Adrenal gland (tissue), 12 donors: ENCODE data around the gene KIF26B. TPM values are rescaled to one million over a fixed set of nuclear protein-coding genes. Genes with fewer than 3 reads are reported as not detected.

Experiments used
- DNase-seq, 7 donors: peaks; one replicate each; pipeline ENCODE4 v3.0.0-alpha.2; 2019 to 2020
- H3K27ac ChIP-seq, 5 donors: fragments of 200-600 bp; sonication (generic) in 4 of 5; 1 replicate in 3 of 5; 2 replicates in 2 of 5; pipeline versions ENCODE4 v1.5.1 to v1.8.0; 2016 to 2020; ENCODE audit warnings: mild to moderate bottlenecking in 1 of 5
- H3K27me3 ChIP-seq: fragments of 200-600 bp; 2 replicates; pipeline ENCODE4 v1.8.0; 2021
- H3K36me3 ChIP-seq, 2 donors: fragments of 200-600 bp; replicated peaks in 1 of 2; 1 replicate in 1 of 2; 2 replicates in 1 of 2; pipeline versions ENCODE4 v1.5.1 to v1.8.0; 2018 to 2022
- H3K4me1 ChIP-seq, 2 donors: fragments of 200-600 bp; replicated peaks in 1 of 2; 1 replicate in 1 of 2; 2 replicates in 1 of 2; pipeline versions ENCODE4 v1.5.1 to v1.8.0; 2018 to 2021
- H3K4me3 ChIP-seq, 4 donors: fragments of 200-600 bp; sonication (generic) in 3 of 4; one replicate each; pipeline ENCODE4 v1.5.1; 2016 to 2018
- H3K9me3 ChIP-seq, 3 donors: fragments of 200-600 bp; sonication (generic) in 1 of 3; replicated peaks in 1 of 3; 1 replicate in 2 of 3; 2 replicates in 1 of 3; pipeline versions ENCODE4 v1.5.1 to v1.8.0; 2016 to 2021
- POLR2A ChIP-seq, 2 donors: fragments of 450-650 bp; IDR thresholded peaks; one replicate each; pipeline ENCODE4 v1.6.1; 2017; ENCODE audit warnings: antibody characterized with exemption in 2 of 2, mild to moderate bottlenecking in 2 of 2, moderate library complexity in 1 of 2
- WGBS, 4 donors: extraction: QIAGEN DNeasy Blood & Tissue Kit in 2 of 4; methylation state at CpG; one replicate each; pipeline versions ENCODE4 v1.1.5 to v1.1.7; 2013 to 2017; 5-methylcytosine and 5-hydroxymethylcytosine counted together
- intact Hi-C, 2 donors: fragments of 100-400 bp; cut with DNase I; formaldehyde crosslinking; loops; one replicate each; pipeline versions ENCODE4 v1.14.1 to v1.15.0; 2022 to 2023
- polyA plus RNA-seq, 3 donors: library from polyadenylated mRNA; stranded (reverse); fragments of 200-250 nt in 2 of 3; fragments of 350-450 nt in 1 of 3; fragmentation: Illumina TruSeq in 1 of 3; extraction: RNeasy Lipid Tissue Mini Kit (QIAGEN cat#74804) in 1 of 3; gene quantifications; one replicate each; pipeline ENCODE4 v1.2.3, GENCODE V29; 2013 to 2014
- total RNA-seq, 9 donors: library from RNA; depleted of rRNA in 4 of 9; stranded (reverse); fragments of >200 nt in 4 of 9; fragments of 120-200 nt in 1 of 9; fragmentation: NEBNext Ultra II Directional in 1 of 9; extraction: Animal tissue kit (Norgen Biotek cat#: 25700) in 1 of 9; gene quantifications; one replicate each; pipeline versions ENCODE4 v1.1.0 to v1.2.4, GENCODE V29; 2013 to 2023
- TF ChIP-seq, protein P1 (sequence below), 6 experiments: fragments of 450-650 bp in 4 of 6; fragments of 200-600 bp in 2 of 6; sonication (generic) in 1 of 6; IDR thresholded peaks; 1 replicate in 5 of 6; 2 replicates in 1 of 6; pipeline versions ENCODE4 v1.5.1 to v1.8.0; 2016 to 2021; ENCODE audit warnings: antibody characterized with exemption in 6 of 6, mild to moderate bottlenecking in 2 of 6, moderate library complexity in 1 of 6
- donor health status: healthy with polysubstance abuse.
- donor health status: Bipolar disorder and iron deficiency.
- donor health status: DM: yes; HTN: yes; CAD: no.
- donor health status: DM: no; HTN: no; CAD: no.
- donor health status: DM: no; HTN: no; CAD: no.
- donor health status: DM: yes; HTN: yes; CAD: no.

The KIF26B gene
- total and polyA plus RNA-seq, 12 donors: 0.20 to 4.6 (median 2.6) TPM

DNA sequence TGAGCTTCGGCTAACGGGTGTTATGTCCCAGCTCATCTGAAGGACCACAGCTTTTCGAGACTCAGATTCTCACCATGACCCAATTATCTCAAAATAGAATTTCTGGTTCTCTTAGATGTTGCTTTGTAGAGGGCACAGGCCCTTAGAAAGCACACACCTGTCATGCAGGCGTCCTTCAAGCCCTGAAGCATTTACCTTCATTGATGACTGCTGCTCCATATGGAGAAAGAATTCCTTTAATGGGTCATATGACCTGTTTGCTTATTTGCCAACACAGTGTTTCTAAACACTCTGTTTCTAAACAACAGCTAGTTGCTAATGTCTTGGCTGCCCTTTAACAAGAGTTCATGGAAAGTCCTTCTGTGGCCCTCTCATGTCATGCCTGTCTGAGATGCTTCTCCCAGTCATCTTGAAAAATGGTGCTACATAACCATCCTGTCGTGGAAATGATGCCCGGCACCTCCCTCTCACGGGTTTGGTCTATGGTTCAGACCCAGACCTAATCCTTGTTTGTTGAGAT, 495.7 kb downstream of the KIF26B start:
- Histone ChIP-seq H3K27me3 (no peaks in the 10 kb centered on the region), H3K27ac (no peak overlapping the region), H3K36me3 (no peaks in the 10 kb centered on the region), H3K9me3 (no peaks in the 10 kb centered on the region), H3K4me1 (no peaks in the 10 kb centered on the region), H3K4me3 (no peak overlapping the region)
- DNase-seq: no peak
- TF ChIP-seq POLR2A (IDR thresholded peaks at IDR 0.05): no peak
- TF ChIP-seq, protein P1, sequence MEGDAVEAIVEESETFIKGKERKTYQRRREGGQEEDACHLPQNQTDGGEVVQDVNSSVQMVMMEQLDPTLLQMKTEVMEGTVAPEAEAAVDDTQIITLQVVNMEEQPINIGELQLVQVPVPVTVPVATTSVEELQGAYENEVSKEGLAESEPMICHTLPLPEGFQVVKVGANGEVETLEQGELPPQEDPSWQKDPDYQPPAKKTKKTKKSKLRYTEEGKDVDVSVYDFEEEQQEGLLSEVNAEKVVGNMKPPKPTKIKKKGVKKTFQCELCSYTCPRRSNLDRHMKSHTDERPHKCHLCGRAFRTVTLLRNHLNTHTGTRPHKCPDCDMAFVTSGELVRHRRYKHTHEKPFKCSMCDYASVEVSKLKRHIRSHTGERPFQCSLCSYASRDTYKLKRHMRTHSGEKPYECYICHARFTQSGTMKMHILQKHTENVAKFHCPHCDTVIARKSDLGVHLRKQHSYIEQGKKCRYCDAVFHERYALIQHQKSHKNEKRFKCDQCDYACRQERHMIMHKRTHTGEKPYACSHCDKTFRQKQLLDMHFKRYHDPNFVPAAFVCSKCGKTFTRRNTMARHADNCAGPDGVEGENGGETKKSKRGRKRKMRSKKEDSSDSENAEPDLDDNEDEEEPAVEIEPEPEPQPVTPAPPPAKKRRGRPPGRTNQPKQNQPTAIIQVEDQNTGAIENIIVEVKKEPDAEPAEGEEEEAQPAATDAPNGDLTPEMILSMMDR (IDR thresholded peaks at IDR 0.05): no peak
- intact Hi-C loops: no loop called here
- 88 to 96% (median 92%) methylated on average over 6 to 7 of the region's 7 CpGs for WGBS, 4 donors

DNA sequence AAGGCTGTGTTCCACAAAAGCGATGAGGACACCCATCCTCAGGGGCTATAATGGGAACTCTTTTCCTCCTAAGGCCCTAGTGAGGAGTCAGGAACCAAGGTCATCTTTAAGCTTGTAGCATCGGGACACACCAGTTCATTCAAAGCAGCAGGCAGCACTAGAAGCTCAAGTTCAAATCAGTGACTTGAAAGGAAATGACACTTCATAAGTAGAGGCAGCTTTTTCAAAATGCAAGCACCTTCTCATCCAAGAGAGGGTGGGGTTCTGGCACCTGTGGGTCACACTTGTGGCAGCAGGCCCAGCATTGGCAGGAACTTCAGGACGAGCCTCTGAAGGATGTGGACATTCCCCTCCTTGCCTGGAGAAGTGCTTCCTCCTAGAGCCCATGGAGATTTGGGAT, 496.3 kb downstream of the KIF26B start:
- intact Hi-C loops: no loop called here
- no peak overlapping the region for H3K4me3 ChIP-seq
- H3K27me3 ChIP-seq: no peaks in the 10 kb centered on the region
- TF ChIP-seq, protein P1 (IDR thresholded peaks at IDR 0.05): no peak
- TF ChIP-seq POLR2A (IDR thresholded peaks at IDR 0.05): no peak
- no peaks in the 10 kb centered on the region for H3K4me1 ChIP-seq
- H3K36me3 ChIP-seq: no peaks in the 10 kb centered on the region
- 85 to 93% (median 89%) methylated on average over 3 of the region's 3 CpGs for WGBS, 4 donors
- DNase-seq: no peak
- H3K27ac ChIP-seq: no peak overlapping the region
- no peaks in the 10 kb centered on the region for H3K9me3 ChIP-seq

DNA sequence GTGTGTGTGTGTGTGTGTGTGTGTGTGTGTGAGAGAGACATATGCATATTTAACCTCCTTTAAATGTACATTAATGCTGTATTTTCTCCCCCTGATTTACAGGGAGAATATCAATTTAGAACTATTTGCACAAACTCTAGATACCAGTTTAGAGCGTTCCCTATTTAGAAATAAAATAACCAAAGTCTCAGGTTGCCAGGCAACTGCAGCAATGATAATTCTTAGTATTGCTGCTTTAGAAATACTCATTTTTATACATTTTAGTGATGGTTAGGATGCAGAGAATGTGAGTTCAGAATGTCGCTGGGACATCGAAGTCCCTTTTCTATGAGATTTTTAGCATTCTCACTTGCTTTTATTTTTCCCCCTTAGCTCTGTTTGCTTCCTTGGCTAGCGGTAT, 497.3 kb downstream of the KIF26B start:
- 95 to 99% (median 96%) methylated on average over 4 of the region's 4 CpGs for WGBS, 4 donors
- H3K27ac ChIP-seq: no peak overlapping the region
- no peak for DNase-seq
- intact Hi-C loops: no loop called here
- H3K9me3 ChIP-seq: no peaks in the 10 kb centered on the region
- H3K4me3 ChIP-seq: no peak overlapping the region
- no peaks in the 10 kb centered on the region for H3K36me3 ChIP-seq
- H3K27me3 ChIP-seq: no peaks in the 10 kb centered on the region
- TF ChIP-seq POLR2A (IDR thresholded peaks at IDR 0.05): no peak
- TF ChIP-seq, protein P1 (IDR thresholded peaks at IDR 0.05): no peak
- no peaks in the 10 kb centered on the region for H3K4me1 ChIP-seq

DNA sequence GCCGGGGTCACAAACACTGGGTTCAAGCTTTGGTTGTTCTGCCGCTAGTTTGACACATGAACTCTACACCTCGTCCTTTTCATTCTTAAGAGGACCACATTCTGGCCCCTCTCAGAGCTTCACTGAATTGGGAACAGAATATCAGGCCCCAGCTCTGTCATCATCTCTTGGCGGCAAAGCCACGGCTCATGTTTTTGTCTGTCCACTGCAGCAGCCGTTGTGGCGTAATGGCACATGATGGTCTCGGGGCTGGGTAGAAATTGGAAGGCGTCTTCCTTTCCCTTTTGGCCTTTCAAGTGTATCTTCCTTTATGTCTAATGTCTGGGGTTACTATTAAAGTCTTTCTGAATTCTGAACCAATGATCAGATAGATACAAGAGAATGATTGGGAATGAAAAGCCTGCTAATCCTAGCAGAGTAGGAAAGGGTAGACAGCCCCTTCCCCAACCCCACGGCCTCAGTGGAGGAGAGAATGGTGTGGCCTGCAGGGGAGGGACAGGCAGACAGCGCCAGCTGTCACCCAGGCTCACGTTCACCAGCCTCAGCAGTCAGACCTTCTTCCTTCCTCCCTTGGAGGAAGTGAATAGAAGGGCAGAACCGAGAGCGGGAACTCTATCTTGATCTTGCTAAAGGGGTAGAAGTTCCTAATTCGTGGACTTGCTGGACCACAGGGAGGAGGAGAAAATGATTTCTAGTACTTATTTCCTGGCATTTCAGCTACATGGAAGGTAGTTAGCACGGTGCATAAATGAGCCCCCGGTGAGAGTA, 498.1 kb downstream of the KIF26B start:
- H3K4me1 ChIP-seq: no peaks in the 10 kb centered on the region
- 73 to 83% (median 76%) methylated on average over 17 of the region's 17 CpGs for WGBS, 4 donors
- no peaks in the 10 kb centered on the region for H3K9me3 ChIP-seq
- intact Hi-C loops: no loop called here
- no peak overlapping the region for H3K27ac ChIP-seq
- no peaks in the 10 kb centered on the region for H3K36me3 ChIP-seq
- H3K27me3 ChIP-seq: no peaks in the 10 kb centered on the region
- TF ChIP-seq POLR2A (IDR thresholded peaks at IDR 0.05): no peak
- TF ChIP-seq, protein P1 (IDR thresholded peaks at IDR 0.05): no peak
- no peak overlapping the region for H3K4me3 ChIP-seq
- DNase-seq: no peak
